WTC11 (cell line): ENCODE measurements around the gene STARD5.

Source experiments
- ATF1 ChIP-seq: sonication (generic); formaldehyde crosslinking; IDR thresholded peaks from 2 replicates; pipeline ENCODE4 v1.8.1; 2023; ENCODE audit warnings: mild to moderate bottlenecking, moderate library complexity, missing genetic modification reagents
- CTCF ChIP-seq: fragments of 200-600 bp; IDR thresholded peaks from 2 replicates; pipeline ENCODE4 v1.8.0; 2022; ENCODE audit warnings: antibody characterized with exemption
- ETV6 ChIP-seq: sonication (generic); formaldehyde crosslinking; IDR thresholded peaks from 2 replicates; pipeline ENCODE4 v1.8.1; 2022; ENCODE audit warnings: mild to moderate bottlenecking, missing genetic modification reagents
- PREB ChIP-seq: sonication (generic); formaldehyde crosslinking; IDR thresholded peaks from 2 replicates; pipeline ENCODE4 v1.8.1; 2022; ENCODE audit warnings: mild to moderate bottlenecking, missing genetic modification reagents, moderate library complexity, borderline replicate concordance
- USF2 ChIP-seq: sonication (generic); formaldehyde crosslinking; IDR thresholded peaks from 2 replicates; pipeline ENCODE4 v1.8.1; 2023; ENCODE audit warnings: mild to moderate bottlenecking, missing genetic modification reagents, moderate library complexity
- ZNF263 ChIP-seq: sonication (generic); formaldehyde crosslinking; IDR thresholded peaks from 2 replicates; pipeline ENCODE4 v1.8.1; 2022; ENCODE audit warnings: low read depth, mild to moderate bottlenecking, moderate library complexity, missing genetic modification reagents
- ZSCAN18 ChIP-seq: fragments of 250-450 bp; sonication (Bioruptor Pico); IDR thresholded peaks from 2 replicates; pipeline ENCODE4 v2.1.2; 2022; ENCODE audit warnings: mild to moderate bottlenecking, moderate library complexity

GRCh38 chr15:81337241-81337640 is 13.3 kb upstream of the STARD5 start:
- no peak for TF ChIP-seq USF2 (CRISPR knock-in tag)
- no peak for TF ChIP-seq CTCF
- TF ChIP-seq PREB (CRISPR knock-in tag), result no peak
- TF ChIP-seq ETV6 (CRISPR knock-in tag), result no peak
- no peak for TF ChIP-seq ATF1 (CRISPR knock-in tag)
- no peak for TF ChIP-seq ZNF263
- no peak for TF ChIP-seq ZSCAN18 (CRISPR knock-in tag)
